Cardiac ventricle fibroblast (primary cell): ENCODE measurements around the gene PAWR. TPM values are rescaled to one million over a fixed set of nuclear protein-coding genes. Genes with fewer than 3 reads are reported as not detected.

Experiments used
- total RNA-seq: library from RNA; depleted of rRNA; stranded (reverse); fragments of >200 nt; gene quantifications from 2 replicates; pipeline ENCODE4 v1.2.3, GENCODE V29; 2015

PAWR gene
- total RNA-seq = 8.4 and 8.7 TPM in 2 replicates

GRCh38 chr12:79690638-79691510 is at the start of gene PAWR:
PAWR (minus strand) TSS chr12:79690964; CDS start chr12:79690244, 720 bp downstream.

Other genes starting within 250 kb of the PAWR start
- 30.6 and 43.7 TPM in 2 replicates for gene PPP1R12A, start 244.1 kb upstream of the PAWR start, total RNA-seq